Thyroid gland (tissue), 4 donors: ENCODE measurements around the gene MRPS11.

ENCODE experiments used
- POLR2A ChIP-seq, 2 donors: fragments of 450-650 bp; IDR thresholded peaks; one replicate each; pipeline ENCODE4 v1.6.1; 2017; ENCODE audit warnings: antibody characterized with exemption in 2 of 2, mild to moderate bottlenecking in 2 of 2, moderate library complexity in 1 of 2
- TF ChIP-seq, protein P1 (sequence below), 6 experiments: fragments of 200-600 bp in 3 of 6; fragments of 450-650 bp in 3 of 6; sonication (generic) in 3 of 6; IDR thresholded peaks; one replicate each; pipeline ENCODE4 v1.5.1; 2016 to 2019; ENCODE audit warnings: antibody characterized with exemption in 6 of 6, mild to moderate bottlenecking in 2 of 6, inconsistent platforms in 1 of 6, moderate library complexity in 1 of 6

DNA sequence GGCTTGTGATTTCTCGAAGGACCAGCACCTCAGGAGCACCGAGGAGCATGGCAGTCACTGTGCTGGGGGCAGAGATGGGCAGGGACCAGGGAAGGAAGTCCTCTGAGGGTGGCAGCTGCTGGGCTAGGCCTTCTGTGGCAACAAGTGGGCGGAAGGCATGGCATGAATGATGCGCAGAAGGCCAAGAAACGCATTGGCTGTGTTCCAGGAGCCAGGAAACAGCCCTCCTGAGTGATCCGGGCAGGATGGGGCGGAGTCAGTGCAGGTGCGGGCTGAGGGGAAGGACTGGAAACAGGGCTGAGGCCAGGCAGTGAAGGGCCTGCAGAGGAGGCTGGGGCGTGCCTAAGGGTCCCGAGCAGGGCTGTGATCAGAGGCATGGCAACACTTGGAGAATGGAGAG lies 23.6 kb downstream of the MRPS11 start:
- TF ChIP-seq, protein P1, sequence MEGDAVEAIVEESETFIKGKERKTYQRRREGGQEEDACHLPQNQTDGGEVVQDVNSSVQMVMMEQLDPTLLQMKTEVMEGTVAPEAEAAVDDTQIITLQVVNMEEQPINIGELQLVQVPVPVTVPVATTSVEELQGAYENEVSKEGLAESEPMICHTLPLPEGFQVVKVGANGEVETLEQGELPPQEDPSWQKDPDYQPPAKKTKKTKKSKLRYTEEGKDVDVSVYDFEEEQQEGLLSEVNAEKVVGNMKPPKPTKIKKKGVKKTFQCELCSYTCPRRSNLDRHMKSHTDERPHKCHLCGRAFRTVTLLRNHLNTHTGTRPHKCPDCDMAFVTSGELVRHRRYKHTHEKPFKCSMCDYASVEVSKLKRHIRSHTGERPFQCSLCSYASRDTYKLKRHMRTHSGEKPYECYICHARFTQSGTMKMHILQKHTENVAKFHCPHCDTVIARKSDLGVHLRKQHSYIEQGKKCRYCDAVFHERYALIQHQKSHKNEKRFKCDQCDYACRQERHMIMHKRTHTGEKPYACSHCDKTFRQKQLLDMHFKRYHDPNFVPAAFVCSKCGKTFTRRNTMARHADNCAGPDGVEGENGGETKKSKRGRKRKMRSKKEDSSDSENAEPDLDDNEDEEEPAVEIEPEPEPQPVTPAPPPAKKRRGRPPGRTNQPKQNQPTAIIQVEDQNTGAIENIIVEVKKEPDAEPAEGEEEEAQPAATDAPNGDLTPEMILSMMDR (IDR thresholded peaks at IDR 0.05), result no peak
- no peak for TF ChIP-seq POLR2A (IDR thresholded peaks at IDR 0.05)
